Fibroblast of villous mesenchyme (primary cell): ENCODE measurements around the gene PRKCH. TPM values are rescaled to one million over a fixed set of nuclear protein-coding genes. Genes with fewer than 3 reads are reported as not detected.

ENCODE experiments used
- DNase-seq: peaks from one replicate; pipeline ENCODE4 v3.0.0-alpha.2; 2010; ENCODE audit warnings: low read depth
- H3K4me3 ChIP-seq: 2 replicates; pipeline ENCODE4 v1.5.1; 2011; ENCODE audit warnings: low read depth, mild to moderate bottlenecking, low read length
- CTCF ChIP-seq: IDR thresholded peaks from 2 replicates; pipeline ENCODE4 v1.5.1; 2012; ENCODE audit warnings: low read depth, mild to moderate bottlenecking, low read length; ENCODE audit not compliant: insufficient read depth
- total RNA-seq: library from RNA; depleted of rRNA; stranded (reverse); fragments of >200 nt; gene quantifications from 2 replicates; pipeline ENCODE4 v1.2.3, GENCODE V29; 2012

PRKCH gene
- total RNA-seq, 1 donor, result 2.6 TPM

GRCh38 chr14:61358554-61359226 lies 37.3 kb downstream of the PRKCH start:
- DNase-seq, result no peak
- TF ChIP-seq CTCF, result no peak
- no peak overlapping the region for H3K4me3 ChIP-seq

GRCh38 chr14:61360796-61361525 lies 39.6 kb downstream of the PRKCH start:
- H3K4me3 ChIP-seq, result no peak overlapping the region
- no peak for DNase-seq
- TF ChIP-seq CTCF, result no peak

DNA sequence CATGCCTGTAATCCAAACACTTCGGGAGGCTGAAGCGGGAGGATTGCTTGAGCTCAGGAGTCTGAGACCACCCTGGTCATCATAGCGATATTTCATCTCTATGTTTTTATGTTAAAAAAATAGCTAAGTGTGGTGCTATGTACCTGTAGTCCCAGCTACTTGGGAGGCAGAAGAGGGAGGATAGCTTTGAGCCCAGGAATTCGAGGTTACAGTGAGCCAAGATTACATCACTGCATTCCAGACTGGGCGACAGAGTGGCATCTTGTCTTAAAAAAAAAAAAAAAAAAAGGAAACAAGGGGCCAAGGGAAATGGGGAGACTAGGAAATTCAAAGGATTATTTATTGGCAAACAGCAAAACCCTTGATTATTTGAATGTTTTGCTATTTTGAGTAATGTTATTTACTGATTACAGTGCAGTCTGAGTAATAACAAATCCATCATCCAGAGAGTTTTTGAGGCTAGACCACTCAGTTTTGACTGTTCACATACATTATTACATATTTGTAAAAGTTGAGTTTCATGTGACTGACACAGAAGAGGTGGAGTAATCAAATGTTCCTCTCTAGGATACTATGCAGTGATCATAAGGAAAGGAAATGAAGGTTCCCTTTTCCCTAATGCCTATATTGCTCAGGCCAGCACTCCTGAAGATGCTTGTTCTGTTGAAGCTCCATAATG lies 40.8 kb downstream of the PRKCH start:
- no peak for DNase-seq
- no peak overlapping the region for H3K4me3 ChIP-seq
- TF ChIP-seq CTCF, result no peak

- no peak overlapping the region for H3K4me3 ChIP-seq
- no peak for TF ChIP-seq CTCF
- no peak for DNase-seq
Observed at GRCh38 chr14:61364243-61364642, 42.9 kb downstream of the PRKCH start.

DNA sequence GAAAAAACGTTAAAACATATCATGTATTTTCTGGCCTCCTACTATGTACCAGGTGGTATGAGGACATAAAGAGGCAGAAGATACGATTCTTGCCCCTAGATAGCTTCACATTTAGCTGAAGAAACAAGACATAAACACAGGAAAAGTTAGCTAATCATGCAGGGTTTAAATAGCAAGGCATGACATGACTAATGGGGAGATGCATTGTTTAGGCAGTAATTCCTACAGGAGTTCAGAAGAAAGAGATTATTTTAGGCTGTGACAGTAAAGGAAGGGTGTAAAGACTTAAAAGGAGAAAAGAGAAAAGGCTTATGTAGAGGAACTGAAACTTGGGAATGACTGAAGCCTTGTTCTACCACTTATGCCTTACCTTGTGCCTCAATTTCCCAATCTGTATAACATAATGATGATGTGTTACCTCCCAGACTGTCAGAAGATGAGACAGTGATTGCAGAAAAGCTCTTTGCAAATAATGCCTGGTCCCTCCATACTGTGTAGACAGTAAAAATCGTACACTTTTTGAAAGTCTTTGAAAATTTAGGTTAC lies 44.4 kb downstream of the PRKCH start:
- DNase-seq, result no peak
- no peak for TF ChIP-seq CTCF

GRCh38 chr14:61368114-61368710 lies 46.8 kb downstream of the PRKCH start:
- H3K4me3 ChIP-seq, result no peak overlapping the region

More for the DNA sequence above, 44.4 kb downstream of the PRKCH start:
- no peak overlapping the region for H3K4me3 ChIP-seq

More at GRCh38 chr14:61368114-61368710, 46.8 kb downstream of the PRKCH start:
- TF ChIP-seq CTCF, result no peak
- no peak for DNase-seq
